ENCODE measurements around the gene SLC9A3. TPM values are rescaled to one million over a fixed set of nuclear protein-coding genes. Genes with fewer than 3 reads are reported as not detected.

Gene SLC9A3
- total RNA-seq, 1 experiment from 2014 or later, result 1.5 TPM

DNA sequence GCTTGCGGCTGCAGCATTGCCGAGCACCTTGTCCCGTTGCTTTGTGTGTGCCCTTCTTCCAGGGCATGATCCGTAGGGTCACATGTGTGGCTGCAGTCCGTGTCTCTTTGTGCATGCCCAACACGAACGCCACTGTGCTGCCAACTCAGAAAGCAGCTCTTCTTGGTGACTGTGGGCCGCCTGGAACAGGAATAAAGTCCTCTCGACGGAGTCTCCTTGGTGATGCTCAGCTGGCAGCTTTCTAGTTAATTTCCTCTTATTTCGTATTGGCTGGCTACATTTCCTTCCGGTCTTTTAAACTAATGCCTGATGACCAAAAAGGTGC, 75.5 kb downstream of the SLC9A3 start:
- Histone ChIP-seq H3K9me2 (ENCODE audit: insufficient read depth) (no peaks in the 10 kb centered on the region), H3K4me1 (ENCODE audit: control insufficient read depth in 1 of 2, insufficient read depth in 2 of 2, low read length in 2 of 2) (peaks cover 7 to 18% of the 10 kb centered on the region in 2 experiments), H3K4me2 (ENCODE audit: low read length) (no peak overlapping the region), H3K4me3 (replicated peaks in 1 of 2; ENCODE audit: low read depth in 1 of 2, low read length in 2 of 2) (no peak overlapping the region), H3K79me2 (ENCODE audit: insufficient read depth, low read length) (peaks cover 68% of the 10 kb centered on the region), H3K9me3 (ENCODE audit: control insufficient read depth in 1 of 2, insufficient read depth in 1 of 2, low read depth in 1 of 2, low read length in 2 of 2) (peaks cover 0 to 10% of the 10 kb centered on the region in 2 experiments; a peak in 1 of 4 replicates), H3K9ac (ENCODE audit: low read length) (no peak overlapping the region), H3K27me3 (ENCODE audit: insufficient read depth, low read length) (no peaks in the 10 kb centered on the region), H3K27ac (ENCODE audit: low read depth, low read length) (no peak overlapping the region), H2AFZ (ENCODE audit: low read depth, low read length, poor library complexity, severe bottlenecking) (no peak overlapping the region), H4K20me1 (ENCODE audit: insufficient read depth) (0 out of 2 replicates have a peak, but pooled peaks cover 3% of the 10 kb centered on the region), H3K36me3 (ENCODE audit: control insufficient read depth in 1 of 2, insufficient read depth in 2 of 2, low read length in 2 of 2) (peaks cover 24 to 54% of the 10 kb centered on the region in 2 experiments; a peak in 3 of 4 replicates)
- intact Hi-C loops (cut with micrococcal nuclease), result loop anchor here (10.0 kb wide), 2 partner anchors 456 to 716 kb away; no protein-coding TSS in a partner anchor
- TF ChIP-seq FOSL1 (IDR thresholded peaks at IDR 0.05; ENCODE audit: low read depth) (no peak), EZH2phosphoT487 (IDR thresholded peaks at IDR 0.05; ENCODE audit: borderline replicate concordance) (no peak), ZFX (IDR thresholded peaks at IDR 0.05) (no peak), JUND (IDR thresholded peaks at IDR 0.05) (no peak), POLR2AphosphoS5 (IDR thresholded peaks at IDR 0.05; ENCODE audit: low read depth, low read length) (no peak), RAD21 (IDR thresholded peaks at IDR 0.05; ENCODE audit: low read depth) (no peak), SP1 (IDR thresholded peaks at IDR 0.05; ENCODE audit: low read depth) (no peak), EGR1 (IDR thresholded peaks at IDR 0.05; ENCODE audit: low read depth) (no peak), CEBPB (IDR thresholded peaks at IDR 0.05; ENCODE audit: low read depth) (no peak), SIN3A (IDR thresholded peaks at IDR 0.05; ENCODE audit: low read depth) (no peak), YY1 (IDR thresholded peaks at IDR 0.05; ENCODE audit: extremely low read depth, insufficient replicate concordance, low read depth, low read length) (no peak), ZNF274 (IDR thresholded peaks at IDR 0.05; ENCODE audit: low read depth, low read length) (no peak), TCF7L2 (IDR thresholded peaks at IDR 0.05; ENCODE audit: borderline replicate concordance, extremely low read depth, insufficient read depth, insufficient read length) (no peak)
- TF ChIP-seq, protein P1, sequence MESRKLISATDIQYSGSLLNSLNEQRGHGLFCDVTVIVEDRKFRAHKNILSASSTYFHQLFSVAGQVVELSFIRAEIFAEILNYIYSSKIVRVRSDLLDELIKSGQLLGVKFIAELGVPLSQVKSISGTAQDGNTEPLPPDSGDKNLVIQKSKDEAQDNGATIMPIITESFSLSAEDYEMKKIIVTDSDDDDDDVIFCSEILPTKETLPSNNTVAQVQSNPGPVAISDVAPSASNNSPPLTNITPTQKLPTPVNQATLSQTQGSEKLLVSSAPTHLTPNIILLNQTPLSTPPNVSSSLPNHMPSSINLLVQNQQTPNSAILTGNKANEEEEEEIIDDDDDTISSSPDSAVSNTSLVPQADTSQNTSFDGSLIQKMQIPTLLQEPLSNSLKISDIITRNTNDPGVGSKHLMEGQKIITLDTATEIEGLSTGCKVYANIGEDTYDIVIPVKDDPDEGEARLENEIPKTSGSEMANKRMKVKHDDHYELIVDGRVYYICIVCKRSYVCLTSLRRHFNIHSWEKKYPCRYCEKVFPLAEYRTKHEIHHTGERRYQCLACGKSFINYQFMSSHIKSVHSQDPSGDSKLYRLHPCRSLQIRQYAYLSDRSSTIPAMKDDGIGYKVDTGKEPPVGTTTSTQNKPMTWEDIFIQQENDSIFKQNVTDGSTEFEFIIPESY (IDR thresholded peaks at IDR 0.05; ENCODE audit: extremely low read depth, insufficient replicate concordance, low read length), result no peak
- TF ChIP-seq, protein P2, sequence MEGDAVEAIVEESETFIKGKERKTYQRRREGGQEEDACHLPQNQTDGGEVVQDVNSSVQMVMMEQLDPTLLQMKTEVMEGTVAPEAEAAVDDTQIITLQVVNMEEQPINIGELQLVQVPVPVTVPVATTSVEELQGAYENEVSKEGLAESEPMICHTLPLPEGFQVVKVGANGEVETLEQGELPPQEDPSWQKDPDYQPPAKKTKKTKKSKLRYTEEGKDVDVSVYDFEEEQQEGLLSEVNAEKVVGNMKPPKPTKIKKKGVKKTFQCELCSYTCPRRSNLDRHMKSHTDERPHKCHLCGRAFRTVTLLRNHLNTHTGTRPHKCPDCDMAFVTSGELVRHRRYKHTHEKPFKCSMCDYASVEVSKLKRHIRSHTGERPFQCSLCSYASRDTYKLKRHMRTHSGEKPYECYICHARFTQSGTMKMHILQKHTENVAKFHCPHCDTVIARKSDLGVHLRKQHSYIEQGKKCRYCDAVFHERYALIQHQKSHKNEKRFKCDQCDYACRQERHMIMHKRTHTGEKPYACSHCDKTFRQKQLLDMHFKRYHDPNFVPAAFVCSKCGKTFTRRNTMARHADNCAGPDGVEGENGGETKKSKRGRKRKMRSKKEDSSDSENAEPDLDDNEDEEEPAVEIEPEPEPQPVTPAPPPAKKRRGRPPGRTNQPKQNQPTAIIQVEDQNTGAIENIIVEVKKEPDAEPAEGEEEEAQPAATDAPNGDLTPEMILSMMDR (IDR thresholded peaks at IDR 0.05 in 2 of 3, conservative IDR thresholded peaks at IDR 0.05 in 1 of 3; ENCODE audit: borderline replicate concordance in 1 of 3, insufficient read depth in 1 of 3, low read depth in 2 of 3, low read length in 2 of 3), result no peak
- TF ChIP-seq, protein P3, sequence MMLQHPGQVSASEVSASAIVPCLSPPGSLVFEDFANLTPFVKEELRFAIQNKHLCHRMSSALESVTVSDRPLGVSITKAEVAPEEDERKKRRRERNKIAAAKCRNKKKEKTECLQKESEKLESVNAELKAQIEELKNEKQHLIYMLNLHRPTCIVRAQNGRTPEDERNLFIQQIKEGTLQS (IDR thresholded peaks at IDR 0.05), result no peak
- TF ChIP-seq, protein P4, sequence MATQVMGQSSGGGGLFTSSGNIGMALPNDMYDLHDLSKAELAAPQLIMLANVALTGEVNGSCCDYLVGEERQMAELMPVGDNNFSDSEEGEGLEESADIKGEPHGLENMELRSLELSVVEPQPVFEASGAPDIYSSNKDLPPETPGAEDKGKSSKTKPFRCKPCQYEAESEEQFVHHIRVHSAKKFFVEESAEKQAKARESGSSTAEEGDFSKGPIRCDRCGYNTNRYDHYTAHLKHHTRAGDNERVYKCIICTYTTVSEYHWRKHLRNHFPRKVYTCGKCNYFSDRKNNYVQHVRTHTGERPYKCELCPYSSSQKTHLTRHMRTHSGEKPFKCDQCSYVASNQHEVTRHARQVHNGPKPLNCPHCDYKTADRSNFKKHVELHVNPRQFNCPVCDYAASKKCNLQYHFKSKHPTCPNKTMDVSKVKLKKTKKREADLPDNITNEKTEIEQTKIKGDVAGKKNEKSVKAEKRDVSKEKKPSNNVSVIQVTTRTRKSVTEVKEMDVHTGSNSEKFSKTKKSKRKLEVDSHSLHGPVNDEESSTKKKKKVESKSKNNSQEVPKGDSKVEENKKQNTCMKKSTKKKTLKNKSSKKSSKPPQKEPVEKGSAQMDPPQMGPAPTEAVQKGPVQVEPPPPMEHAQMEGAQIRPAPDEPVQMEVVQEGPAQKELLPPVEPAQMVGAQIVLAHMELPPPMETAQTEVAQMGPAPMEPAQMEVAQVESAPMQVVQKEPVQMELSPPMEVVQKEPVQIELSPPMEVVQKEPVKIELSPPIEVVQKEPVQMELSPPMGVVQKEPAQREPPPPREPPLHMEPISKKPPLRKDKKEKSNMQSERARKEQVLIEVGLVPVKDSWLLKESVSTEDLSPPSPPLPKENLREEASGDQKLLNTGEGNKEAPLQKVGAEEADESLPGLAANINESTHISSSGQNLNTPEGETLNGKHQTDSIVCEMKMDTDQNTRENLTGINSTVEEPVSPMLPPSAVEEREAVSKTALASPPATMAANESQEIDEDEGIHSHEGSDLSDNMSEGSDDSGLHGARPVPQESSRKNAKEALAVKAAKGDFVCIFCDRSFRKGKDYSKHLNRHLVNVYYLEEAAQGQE (IDR thresholded peaks at IDR 0.05; ENCODE audit: low read depth), result no peak
- ATAC-seq (no peak), DNase-seq (ENCODE audit: low read depth, low spot score) (no peak)
- BruUV-seq (replicated peaks), result no TSS peak
- RAD21 ChIA-PET (ENCODE audit: low non-redundant PET in 1 of 2, low total read pairs in 2 of 2, uncharacterized antibody in 2 of 2, unreplicated experiment in 2 of 2), result no interaction called here
- CTCF ChIA-PET, result no interaction called here
- POLR2A ChIA-PET, result no interaction called here
